Stimulated activated CD4-positive, alpha-beta T cell treated with anti-CD3 and anti-CD28 coated beads, Interleukin-1b, Interleukin-23, amount 100 ng/mL, for 1 hour (primary cell): ENCODE results near the gene GABARAPL2.
A peak's percentile ranks its signal among the peaks of the same experiment; 100 is the strongest.
"Not testable (repeated sequence)": the region's sequence is repeated elsewhere in the genome, so short reads cannot be mapped to it uniquely, and the experiment has no call there.

Experiments
- DNase-seq, 2 donors: peaks; one replicate each; pipeline ENCODE4 v3.0.0-alpha.2; 2020; ENCODE audit warnings: low read depth in 2 of 2

The GABARAPL2 gene, protein sequence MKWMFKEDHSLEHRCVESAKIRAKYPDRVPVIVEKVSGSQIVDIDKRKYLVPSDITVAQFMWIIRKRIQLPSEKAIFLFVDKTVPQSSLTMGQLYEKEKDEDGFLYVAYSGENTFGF

DNA sequence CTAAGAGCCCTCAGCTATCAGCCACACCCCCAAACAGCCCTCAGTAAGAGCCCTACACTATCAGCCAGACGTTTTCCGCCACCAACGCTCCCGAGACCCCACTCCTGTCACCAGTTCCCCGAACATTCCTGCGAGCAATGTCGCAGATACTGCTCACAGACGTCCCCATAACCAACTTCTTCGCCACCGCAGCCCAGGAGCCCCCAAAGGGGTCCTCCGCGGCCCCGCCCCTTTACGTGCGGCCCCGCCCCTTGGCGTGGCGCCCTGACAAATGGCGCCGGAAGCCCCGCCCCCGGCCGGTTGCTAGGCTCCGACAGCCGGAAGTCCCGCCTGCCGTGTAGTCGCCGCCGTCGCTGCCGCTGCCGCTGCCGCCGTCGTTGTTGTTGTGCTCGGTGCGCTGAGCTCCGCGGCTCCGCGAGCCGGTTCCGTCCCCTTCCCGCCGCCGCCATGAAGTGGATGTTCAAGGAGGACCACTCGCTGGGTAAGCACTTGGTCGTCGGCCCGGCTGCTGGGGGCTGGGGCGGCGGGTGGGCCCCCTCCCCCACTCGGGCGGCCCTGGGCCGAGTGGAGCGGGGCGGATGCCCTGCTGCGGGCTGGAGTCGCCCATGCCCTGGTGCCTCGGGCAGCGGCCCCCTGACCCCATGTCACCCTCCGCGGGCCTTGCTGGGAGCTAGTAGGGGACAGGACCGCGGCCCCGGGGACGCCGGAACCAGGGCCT lies at the start of gene GABARAPL2:
Gene GABARAPL2 (plus strand): TSS at position 340 of the 718 bp plus-strand sequence. CDS start 108 bp downstream, at position 448.
- DNase-seq: peak; percentile 79 to 90

DNA sequence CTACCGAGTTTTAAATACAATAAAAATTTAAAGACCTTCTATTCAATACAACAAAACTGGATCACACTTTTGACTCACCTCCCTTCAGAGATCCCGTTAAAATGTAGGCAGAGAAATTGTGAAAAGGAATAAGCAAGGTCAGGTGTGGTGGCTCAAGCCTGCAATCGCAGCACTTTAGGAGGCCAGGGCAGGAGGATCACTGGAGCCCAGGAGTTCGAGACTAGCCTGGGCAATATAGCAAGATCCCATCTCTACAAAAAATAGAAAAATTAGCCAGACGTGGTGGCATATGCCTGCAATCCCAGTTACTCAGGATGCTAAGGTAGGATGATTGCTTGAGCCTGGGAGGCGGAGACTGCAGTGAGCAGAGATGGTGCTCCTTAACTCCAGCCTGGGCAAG lies 47.0 kb upstream of the GABARAPL2 start:
- DNase-seq: no peak

DNA sequence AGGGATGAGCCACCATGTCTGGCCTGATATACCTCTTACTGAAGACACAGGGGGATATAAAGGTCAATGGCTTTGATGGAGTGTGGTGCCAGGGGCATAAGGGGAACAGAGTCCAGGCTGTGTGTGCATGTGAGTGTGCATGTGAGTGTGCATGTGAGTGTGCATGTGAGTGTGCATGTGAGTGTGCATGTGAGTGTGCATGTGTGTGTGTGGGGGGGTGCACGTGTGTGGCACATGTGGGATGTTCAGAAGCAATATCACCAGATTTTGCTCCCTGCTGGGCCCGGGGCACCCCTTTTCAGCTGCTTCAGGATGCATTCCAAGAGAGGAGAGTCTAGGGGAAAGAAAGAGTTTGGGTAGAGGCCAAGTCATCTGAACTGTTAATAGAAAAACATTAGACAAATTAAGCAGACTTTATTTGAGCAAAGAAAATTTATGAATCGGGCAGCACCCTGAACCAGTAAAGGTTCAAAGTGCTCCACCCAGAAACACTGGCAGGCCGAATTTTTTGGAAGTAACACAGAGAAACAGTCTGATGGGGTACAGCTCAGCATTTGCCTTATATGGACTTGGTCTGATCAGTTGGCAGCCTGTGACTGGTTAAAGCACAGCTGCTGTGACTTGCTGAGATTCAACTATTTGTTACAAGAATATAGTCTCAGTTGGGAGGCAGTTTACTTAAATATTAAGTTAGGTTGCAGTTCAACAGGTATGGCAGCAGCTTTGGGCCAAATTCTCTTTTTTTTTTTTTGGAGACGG lies 40.0 kb upstream of the GABARAPL2 start:
- DNase-seq: no peak

DNA sequence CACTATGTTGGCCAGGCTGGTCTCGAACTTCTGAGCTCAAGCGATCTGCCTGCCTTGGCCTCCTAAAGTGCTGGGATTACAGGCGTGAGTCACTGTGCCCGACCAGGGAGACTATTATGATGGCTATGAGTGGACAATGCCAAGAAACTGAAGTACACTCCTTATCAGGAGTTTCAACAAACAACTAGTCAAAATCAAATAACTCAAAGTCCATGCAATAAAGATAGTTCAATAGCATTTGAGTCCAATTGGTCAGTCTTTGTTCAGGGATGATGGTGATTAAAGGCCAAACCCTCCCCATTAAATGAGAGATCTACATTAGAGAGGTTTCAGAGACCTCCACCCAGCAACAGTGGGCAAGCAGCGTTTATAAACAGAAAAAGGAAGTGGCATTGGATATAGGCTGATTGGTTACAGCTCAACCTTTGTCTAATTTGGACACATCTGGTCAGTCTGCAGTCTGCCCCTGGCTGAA lies 38.3 kb upstream of the GABARAPL2 start:
- no peak for DNase-seq

DNA sequence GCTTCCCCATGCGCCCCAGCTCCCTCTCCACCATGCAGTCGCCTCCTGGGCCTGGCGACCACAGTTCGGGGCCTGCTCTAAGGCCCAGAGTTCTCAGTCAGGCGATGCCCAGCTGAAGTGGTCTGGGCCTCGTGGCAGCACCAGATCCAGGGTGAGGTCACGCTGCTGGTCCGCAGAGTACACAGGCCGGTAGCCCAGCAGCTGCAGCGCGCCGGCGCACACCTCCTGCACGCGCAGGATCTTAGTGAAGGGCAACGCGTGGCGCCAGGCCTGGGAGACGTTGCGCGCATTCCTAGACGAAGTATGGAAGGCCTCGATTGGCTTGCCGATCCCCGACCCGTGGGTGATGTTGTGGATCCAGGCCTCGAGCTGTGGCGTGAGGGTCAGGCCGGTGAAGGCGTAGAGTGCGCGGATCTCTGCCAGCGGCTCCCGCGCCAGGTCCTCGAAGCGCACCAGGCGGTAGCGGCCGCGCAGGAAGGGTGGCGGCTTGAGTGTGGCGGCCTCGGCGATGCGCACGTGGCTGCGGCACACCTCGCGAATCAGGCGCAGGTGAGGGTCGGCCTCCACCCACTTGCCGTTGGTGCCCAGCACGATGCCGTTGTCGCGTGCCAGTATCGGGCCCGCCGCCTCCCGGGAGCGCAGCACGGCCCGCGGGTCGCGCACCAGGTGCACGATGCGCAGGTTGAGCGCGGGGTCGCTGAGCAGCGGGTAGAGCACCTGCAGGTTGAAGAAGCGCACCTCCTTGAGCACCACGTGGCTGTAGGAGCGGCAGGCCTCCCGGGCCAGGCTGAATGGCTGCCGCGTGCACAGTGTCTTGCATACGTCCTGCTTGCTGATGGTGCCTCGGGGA lies 36.9 kb upstream of the GABARAPL2 start:
- no peak for DNase-seq

DNA sequence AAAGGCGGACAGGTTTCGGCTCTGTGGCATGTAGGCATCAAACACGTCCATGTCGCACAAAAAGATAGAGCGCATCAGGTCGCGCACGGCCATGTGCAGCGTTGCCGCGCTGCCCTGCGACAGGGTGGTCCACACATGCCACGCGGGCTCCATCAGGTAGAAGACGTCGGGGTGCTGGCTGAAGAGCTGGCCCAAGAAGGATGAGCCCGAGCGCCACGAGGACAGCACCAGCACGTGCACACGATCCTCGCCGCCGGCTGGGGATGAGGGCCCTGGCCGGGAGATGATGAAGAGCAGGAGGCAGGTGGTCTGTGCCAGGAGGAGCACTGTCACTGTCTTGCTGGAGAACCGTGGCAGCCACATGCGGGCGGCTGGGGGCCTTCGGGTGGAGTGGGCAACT lies 36.2 kb upstream of the GABARAPL2 start:
- DNase-seq: no peak

DNA sequence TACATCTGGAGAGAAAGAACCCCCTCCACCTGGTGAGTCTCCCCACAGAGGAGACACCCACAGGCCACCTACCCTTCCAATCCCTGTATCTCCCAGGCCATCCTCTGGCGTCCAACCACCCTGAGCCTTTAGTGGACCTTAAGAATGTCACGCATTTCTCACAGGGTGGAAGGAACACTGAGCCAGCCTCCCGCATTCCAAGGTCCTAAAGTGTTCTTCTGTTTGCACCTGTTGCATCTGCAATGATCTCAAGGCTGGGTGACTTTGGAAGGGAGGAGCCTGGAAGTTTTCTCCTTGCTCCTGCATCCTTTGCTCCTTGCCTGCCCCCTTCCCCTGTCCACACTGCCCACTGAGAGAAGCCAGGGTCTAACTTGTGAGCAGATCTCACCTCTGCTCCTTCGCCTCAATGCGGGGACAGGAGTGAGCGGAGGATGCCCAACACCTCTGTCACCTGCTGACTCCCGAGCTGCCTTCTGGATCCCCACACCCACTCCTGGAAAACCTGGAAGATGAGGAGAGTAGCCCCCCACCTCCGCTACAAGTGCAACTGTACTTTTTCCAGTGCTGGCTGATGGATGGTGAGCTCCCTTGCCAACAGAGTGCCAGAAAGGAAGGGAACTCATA lies 33.9 kb upstream of the GABARAPL2 start:
- DNase-seq: no peak

DNA sequence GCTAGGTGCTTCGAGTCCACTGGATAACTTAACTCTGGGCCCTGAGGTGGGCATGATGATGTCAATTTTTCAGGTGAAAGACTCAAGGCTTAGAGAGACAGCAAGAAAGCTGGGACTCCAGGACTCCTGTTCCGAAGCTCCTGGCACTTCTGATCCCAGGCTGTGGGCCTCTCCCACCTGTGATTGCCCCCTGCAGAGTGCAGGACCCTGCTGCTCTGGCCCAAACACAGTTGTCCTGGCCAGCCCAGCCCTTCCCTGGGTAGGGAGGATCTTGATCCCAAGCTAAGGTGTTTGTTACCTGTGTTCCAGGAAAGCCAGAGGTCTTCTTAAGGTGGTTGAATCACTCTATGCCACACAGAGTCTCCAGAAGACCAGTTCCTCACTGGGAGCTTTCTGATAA lies 33.4 kb upstream of the GABARAPL2 start:
- no peak for DNase-seq

DNA sequence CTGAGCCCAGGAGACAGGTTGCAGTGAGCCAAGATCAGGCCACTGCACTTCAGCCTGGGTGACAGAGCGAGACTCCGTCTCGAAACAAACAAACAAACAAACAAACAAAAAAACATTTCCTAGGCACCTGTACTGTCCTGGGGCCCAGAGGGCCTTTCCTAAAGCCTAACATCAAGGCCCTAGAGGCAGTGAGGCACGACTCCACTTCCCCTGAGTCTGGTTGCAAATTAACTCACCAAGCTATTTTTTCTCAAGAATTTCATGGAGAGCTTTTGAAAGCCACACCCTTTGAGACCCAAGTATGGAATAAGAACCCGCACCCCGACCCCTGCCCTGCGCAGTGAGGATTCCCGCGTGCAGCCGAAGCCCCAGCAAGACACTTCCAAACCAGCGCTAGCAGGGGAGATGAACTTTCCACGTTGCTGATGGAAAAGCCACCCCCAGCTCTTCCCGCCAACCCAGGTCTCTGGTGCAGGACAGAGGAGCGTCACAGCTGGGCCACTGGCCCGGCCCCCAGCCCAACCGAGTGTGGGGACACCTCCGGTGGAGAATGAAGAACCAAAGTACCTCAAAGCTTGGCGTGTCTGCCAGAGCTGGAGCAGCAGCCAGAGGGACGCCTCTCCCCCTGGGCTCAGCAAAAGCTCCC lies 31.5 kb upstream of the GABARAPL2 start:
- DNase-seq: no peak

DNA sequence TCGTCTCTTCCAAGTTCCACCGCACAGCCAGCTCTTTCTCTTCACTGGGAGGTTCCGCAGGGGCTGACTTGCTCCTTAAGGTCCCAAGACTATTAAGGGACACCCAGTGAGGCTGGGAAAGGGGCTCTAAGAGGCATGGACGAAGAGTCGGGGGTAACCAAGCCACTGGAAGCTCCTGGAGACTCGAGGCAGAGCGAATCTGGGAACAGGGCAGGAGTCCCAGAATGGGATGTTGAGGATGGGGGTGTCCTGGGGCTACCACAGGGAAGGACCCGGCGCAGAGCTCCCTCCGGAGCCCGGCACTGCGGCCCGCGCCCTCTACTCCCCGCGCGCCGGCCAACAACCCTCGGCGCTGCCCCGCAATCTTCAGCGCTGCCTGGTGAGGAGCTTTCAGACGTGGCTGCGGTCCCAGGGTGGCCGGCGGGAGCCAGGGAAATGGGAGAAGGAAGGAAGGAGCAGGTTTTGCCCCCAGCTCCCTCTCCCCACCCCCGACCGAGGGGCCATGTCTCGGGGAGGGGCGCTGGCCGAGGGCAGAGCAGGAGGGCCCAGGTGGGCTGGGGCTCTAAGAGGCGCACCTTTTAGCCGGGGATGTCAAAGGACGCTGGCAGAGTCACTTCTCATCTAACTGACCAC lies 30.9 kb upstream of the GABARAPL2 start:
- DNase-seq: no peak

DNA sequence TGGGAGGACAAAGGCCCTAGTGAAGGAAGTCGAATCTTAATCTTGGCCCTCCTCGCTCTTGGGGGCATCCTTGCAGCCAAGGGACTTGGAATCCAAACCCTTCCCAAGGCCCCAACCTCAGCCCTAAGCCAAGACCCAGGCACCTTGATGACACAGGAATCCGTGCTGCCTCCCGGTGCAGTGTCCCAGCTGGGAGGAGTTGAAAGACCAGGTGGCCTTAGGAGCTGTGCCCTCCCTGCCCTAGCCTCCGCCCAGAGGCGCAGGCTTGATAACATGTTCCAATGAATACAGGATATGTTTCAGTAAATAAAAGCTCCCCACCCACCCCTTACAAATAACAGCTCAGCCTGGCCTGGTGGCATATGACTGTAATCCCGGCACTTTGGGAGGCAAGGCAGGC lies 30.3 kb upstream of the GABARAPL2 start, which contains the start of gene CHST5:
Gene CHST5 (minus strand): TSS at position 208 of the 400 bp plus-strand sequence. CDS start 5,724 bp downstream, outside the sequence.
- DNase-seq: no peak

DNA sequence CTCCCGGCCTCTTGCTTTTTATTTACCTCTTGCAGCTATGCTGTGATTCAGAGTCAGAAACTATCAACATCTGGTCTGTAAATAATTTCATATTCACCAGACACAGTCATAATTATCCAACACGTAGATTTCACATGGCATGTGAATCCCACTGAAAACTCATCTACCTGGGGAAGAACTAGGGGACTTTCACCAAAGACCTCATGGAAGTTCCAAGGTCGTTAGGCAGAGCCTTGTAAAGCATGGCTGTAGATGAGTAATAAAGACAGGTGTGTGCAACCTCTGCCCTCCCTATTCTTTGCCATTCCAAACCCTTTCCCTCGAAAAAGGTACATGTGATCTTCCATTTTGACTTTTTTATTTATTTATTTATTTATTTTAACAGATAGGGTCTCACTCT lies 28.4 kb upstream of the GABARAPL2 start:
- no peak for DNase-seq

DNA sequence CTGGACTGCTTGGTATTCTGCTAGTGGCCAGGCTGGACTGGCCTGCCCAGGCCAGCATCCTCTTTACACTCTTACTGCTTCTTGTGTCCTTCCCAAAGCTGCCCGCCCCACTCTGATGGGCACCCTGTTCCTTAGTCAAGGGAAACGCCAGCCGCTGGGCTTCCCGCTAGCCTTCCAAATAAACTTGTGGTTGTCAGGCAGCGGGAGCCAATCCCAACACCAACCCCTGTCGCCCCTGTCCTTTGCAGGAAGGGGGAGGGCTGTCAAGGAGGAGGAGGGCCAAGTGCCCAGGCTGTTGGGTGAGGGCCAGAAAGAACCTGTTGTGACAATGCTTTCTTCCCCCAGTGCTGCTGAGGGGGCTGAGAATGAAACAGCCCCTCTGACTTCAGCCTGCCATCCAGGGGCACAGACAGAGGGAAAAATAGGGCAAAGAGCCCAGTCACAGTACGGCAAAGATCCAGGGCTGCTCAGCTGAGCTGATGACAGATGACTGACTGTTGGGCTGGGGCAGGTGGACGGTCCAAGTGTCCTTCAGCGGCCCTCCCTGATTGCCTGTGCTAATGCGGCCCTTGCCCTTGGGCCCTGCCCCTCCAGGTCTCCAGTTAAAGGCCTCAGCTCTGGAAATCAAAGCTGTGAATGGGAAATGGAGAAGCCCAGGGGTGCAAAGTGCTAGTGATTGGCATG lies 27.2 kb upstream of the GABARAPL2 start:
- not testable (repeated sequence) for DNase-seq

DNA sequence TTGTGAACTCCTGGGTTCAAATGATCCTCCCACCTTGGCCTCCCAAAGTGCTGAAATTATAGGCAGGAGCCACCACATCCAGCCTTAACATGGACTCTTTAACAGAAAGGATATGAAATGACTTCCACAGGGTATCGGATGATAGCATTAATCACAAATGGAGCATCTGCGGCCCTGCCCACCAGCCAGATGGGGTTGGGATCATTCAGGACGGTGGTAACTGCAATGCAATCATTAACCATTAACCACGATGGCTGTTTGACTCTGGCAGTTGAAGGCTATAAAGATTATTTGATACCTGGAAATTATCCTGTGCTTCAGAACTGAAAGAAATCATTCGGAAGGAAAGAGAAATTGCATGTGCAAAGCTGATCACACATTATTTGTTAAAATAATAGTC lies 24.9 kb upstream of the GABARAPL2 start:
- DNase-seq: no peak

DNA sequence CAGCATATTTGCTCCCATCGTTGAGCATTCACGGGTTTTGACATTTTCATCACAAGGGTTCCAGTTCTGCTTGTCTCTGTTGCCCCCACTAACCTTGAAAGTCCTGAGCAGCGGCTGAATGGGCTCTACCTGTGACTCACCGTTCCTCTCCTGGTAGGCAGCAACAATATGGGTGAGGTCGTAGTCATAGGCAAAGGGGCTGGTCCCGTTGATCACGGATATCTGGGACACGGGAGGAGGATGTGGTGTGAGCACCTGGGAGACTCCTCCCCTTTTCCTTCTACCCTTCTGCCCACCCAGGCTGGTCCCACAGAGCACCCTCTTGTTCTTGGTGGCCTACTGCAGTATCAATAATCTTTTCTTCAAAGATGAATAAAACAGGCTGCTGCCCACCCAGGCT lies 23.7 kb upstream of the GABARAPL2 start:
- DNase-seq: not testable (repeated sequence)

DNA sequence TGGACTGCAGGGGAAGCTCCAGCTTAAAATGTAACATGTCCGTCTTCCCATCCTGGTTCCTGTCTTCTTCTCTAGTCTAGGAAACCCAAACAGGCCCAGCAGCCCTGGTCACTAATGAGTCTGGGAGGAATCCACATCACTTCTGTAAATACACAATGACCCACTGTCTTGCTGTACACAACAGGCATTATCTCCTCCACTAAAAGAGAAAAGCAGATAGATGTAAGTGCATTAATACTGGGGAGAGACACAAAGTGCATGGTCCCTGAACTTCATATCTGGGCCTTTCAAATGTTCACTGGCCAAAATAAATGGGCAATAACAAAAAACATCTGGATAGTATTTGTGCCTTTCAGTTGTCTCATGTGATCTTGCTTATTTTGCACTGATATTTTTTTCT lies 20.3 kb upstream of the GABARAPL2 start:
- not testable (repeated sequence) for DNase-seq

DNA sequence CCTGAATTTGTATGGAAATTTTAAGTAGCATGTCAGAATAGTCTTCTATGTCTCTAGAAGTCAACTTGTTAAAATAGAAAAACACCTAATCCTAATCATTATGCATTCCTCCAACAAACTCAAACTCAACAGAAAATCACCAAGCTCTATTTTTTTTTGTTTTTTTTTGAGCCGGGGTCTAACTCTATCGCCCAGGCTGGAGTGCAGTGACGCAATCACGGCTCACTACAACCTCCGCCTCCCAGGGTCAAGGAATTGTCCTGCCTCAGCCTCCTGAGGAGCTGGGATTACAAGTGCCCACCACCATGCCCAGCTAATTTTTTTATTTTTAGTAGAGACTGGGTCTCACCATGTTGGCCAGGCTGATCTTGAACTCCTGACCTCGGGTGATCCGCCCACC lies 19.9 kb upstream of the GABARAPL2 start:
- no peak for DNase-seq

DNA sequence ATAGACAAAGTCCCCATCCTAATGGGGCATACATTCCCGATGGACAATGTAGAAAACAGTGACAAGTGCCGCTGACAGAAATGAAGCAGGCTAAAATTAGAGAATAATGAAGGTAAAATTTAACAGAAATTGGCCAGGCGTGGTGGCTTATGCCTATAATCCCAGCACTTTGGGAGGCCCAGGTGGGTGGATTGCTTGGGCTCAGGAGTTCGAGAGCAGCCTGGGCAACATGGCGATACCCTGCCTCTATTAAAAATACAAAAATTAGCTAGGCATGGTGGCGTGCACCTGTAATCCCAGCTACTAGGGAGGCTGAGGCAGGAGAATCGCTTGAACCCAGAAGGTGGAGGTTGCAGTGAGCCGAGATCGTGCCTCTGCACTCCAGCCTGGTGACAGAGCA lies 17.7 kb upstream of the GABARAPL2 start:
- DNase-seq: not testable (repeated sequence)

DNA sequence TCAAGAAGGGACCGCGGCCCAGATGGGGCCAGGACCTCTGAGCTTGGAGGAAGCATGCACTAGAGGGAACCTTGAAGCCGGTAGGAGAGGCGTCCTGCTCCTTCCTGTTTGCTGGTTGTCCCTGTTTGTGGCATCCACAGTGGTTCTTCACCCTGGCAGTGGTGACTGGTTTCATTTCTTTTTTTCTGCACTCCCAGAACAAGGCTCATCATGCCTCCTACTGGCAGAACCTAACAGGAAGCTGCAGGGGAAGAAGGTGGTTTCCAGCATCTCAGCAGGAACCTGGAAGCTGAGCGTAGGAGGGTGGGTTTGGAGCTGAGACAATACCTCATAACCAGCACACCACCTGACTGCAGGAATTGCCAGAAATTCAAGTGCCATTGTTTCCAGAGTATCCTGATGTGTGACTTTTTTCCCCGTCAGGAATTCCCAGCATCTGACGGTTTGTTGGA lies 15.9 kb upstream of the GABARAPL2 start:
- no peak for DNase-seq

DNA sequence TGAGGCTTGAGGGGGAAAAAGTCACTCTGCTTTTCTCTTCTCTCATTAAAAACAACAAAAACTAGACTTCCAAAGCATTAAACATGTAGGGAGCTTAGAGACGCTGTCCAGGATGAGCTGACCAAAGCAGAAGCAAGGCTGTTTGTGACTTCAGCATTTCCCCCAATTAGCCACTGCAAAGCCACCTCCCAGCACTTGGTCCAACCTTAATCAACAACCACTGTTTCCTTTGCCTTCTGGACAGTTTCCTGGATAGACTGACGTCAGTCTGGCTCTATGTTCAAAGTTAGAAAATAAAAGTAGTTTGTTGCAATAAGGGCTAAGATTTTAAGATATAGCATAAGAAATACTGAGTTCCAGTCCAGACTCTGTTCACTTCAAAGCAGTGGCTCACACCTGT lies 13.2 kb upstream of the GABARAPL2 start:
- no peak for DNase-seq
